GM21576 (cell line): Measurements from ENCODE around the gene NUP133.
"Not testable (repeated sequence)": the region's sequence is repeated elsewhere in the genome, so short reads cannot be mapped to it uniquely, and the experiment has no call there.

Experiments
- ATAC-seq: cut with Tn5 transposase; IDR thresholded peaks from one replicate; pipeline ENCODE4 v1.9.1; 2021; ENCODE audit warnings: mild to moderate bottlenecking, moderate library complexity; ENCODE audit not compliant: unreplicated experiment

The NUP133 gene

DNA sequence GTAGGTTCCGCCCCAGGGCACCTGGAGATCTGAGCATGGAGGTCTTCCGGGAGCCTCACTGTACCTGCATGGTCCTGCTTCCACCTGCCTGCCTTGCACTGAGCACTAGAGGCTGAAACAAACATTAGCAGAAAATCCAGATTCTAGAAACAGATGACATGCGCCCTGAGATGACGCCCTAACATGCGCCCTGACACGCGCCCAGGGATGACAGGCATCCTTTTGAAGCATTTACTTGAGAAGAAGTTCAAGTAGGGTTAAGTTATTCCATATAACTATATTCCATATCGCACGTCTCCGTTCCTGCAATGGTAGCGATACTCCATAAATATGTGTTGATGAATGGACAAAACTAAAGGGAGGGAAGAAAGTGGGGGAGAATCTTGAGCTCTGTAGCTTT lies 87.9 kb downstream of the NUP133 start:
- ATAC-seq: no peak

DNA sequence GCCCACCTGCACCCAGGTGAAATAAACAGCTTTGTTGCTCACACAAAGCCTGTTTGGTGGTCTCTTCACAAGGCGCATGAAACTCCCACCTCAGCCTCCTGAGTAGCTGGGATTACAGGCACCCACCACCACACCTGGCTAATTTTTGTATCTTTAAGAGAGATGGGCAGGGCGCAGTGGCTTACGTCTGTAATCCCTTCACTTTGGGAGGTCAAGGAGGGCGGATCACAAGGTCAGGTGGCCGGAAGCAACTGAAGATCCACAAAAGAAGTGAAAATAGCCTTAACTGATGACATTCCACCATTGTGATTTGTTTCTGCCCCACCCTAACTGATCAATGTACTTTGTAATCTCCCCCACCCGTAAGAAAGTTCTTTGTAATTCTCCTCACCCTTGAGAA lies 89.6 kb downstream of the NUP133 start:
- ATAC-seq: not testable (repeated sequence)

DNA sequence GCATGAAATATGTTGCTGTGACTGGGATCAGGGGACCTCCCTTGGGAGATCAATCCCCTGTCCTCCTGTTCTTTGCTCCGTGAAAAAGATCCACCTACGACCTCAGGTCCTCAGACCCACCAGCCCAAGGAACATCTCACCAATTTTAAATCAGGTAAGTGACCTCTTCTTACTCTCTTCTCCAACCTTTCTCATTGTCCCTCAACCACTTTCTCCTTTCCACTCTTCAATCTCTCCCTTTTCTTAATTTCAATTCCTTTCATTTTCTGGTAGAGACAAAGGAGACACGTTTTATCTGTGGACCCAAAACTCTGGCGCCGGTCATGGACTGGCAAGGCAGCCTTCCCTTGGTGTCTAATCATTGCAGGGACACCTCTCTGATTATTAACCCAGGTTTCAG lies 95.3 kb downstream of the NUP133 start:
- ATAC-seq: not testable (repeated sequence)

DNA sequence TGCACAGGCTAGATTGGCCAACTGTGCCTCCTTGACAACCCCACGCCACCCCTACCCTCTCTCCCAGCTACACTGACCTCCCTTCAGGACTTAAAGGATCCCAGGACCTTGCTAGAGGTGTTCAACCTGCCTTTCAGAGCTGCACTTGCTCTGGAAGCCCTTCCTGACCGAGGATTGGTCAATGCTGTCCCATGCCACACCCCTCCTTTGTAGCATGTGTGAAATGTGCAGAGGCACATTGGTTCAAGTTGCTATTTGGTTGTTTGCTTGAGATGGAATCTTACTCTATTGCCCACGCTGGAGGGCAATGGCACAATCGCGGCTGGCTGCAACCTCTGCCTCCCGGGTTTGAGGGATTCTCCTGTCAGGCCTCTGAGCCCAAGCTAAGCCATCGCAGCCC lies 96.1 kb downstream of the NUP133 start:
- ATAC-seq: no peak

DNA sequence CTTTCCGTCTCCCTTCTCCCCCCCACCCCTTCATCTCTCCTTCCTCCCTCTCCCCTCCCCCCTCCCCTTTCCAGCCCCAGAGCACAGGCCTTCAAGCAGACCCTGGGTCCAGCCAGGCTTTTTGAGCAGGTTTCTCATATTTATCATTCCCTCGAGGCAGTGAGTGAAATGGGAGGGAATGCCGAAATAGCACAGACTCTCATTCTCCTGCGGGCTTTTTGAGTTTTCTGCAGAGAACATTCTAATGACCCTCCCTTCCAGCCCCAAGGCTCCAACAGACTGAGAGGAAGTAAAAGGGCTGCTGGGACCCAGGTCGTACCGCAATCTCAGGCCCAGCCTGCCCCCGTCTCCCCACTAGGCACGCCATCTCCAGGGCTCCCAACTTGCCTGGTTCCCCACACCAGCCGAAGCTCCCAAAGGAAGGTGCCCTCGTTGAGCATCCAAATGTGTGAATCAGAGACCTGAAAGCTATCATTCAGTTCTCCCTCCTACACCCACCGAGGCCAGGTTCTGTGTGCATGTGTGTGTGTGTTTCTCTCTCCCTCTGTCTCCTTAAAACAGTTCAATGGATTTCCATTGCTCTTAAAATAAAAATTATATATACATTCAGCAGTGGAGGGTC lies 96.6 kb downstream of the NUP133 start:
- no peak for ATAC-seq

DNA sequence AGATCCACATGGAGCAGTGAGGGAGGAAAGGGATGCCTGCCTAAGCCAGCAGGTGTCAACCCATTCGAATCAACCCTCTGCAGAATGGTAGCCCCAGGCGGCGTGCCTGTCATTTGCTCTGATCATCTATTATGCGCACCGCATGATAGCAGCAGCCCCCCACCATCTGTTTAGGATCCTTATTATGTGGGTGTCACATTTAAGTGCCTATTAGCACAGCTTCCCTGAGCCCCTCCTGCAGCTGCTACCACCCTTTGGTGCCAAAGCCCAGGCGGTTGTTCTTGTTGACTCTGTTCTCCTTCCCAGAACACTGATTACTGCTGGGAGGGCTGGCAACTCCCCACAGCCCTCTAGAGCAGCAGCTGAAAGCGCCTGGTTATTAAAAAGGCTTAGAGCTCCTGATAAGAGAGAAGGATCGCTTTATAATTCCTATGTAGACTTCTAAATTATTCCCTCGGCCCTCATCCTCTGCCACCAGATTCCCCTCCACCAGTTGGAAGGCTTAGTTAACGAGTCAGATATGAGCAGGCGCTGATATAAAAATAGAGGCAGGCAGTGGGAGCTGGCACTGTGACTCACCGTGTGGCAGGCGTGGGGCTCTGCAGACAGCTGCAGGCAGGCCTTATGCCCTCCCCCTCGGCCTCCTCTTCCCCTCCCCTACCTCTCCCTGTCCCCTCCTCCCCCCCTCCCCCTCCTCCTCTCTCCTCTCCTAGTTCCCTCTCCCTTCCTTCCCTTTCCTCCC lies 97.3 kb downstream of the NUP133 start:
- no peak for ATAC-seq

DNA sequence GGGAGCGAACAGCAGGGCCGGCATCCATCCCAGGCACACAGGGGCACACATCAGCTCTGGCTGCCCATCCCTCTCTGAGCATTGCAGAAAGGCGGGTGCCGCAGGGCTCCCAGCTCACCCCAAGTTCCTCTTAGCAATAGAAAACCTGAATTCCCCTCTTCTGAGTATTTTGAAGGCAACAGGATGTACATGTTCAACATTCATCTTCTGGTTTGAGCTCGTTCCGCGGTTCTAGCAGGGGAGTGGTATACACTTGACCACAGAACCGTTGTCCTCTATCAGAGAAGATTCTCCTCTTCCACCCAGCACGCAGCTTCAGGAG lies 97.8 kb downstream of the NUP133 start:
- ATAC-seq: no peak

DNA sequence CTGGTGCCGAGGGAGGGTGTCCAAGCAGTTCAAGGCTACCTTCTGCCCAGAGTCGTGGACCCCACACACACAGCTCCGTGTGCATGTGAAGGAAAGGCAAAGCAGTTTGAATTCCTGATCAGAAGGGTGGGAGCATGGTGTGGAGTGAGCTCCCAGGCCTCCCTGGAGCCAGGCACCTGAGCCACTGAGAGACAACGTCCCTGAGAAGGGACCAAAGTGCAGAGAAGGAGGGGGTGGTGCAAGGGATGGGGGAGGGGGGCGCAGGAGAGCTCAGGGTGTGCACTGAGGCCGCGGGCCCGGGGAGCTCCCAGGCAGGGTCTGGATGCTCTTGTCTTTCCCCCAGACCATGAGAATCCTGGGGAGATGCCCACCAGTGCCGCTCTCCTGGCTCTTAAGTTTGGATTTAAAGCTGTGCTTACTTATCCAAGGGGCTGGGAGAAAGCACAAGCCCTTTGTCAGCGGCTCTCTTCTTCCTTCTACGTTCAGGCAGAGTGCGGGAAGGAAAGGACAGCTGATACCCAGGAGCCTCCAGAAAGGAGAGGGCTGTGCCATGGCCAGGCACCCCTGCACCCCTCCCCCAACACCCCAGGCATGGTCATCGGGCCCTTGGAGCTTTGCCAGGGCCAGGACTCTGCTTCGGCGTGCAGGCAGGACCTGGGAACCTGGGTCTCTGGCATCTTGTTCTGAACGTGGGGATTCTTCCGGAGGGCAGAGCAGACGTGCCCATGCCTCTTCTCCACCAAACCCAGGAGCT lies 98.3 kb downstream of the NUP133 start:
- ATAC-seq: no peak

DNA sequence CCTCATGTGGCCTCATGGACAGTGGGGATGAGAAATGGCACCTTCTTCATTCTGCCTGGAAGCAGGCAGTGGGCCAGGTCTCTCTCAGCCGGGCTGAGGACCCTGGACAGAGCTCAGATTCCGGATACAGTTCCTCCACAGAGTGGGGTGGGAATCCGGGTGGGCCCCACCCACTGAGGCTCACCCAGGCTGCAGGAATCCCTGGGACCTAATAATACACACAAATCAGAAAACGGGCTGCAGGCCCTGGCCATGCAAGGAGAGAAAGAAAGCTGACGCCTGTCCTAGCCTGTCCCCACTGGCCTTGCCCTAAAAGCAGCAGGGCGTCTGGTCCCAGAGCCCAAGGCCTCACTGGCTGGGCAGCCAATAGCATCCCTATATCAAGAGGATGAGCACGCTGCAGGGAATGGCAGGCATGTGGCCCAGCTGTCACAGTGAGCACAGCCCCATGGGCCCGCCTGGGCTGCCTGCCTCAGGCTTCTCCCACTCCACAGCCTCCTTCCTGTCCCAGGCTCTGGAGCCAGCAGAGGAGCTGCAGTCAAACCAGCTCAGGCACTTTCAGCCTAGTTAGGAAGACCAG lies 99.6 kb downstream of the NUP133 start:
- no peak for ATAC-seq

DNA sequence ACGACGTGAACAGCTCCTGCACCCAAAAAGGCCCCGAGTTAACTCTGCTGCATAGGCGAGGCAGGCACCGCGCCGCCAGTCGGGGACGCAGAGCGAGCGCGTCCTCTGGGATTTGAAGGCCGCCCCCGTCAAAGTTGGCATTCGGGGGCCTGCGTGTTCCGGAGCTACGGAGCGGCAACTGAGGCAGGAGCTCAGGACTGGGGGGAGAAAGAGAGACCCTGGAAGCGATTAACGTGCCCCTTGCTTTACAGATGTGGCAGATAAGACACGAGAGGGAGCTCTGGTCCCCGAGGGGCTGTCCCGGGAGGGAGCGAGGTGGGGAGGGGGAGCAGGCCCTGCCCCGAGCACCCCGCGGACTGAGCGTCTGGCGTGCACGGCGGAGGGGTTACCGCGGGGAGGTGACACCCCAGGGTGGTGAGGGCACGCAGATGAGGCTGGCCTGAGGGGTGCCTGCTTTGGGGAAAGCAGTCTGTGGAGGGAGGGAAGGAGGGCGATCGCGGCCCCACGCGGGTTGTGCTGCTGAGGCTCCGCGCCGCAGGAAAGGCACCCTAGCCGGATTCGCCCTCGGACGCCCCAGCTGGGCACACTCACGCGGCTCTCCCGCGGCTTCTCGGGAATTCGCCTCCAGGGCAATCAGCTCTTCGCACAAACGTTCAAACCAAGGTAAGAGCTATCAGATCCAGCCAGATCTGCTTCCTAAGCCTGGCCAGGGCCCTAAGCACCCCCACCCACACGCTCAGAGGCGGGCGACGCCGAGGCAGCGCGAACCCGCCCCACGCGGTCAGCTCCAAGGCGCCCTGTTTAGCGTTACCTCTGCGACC lies 100.7 kb downstream of the NUP133 start:
- no peak for ATAC-seq

DNA sequence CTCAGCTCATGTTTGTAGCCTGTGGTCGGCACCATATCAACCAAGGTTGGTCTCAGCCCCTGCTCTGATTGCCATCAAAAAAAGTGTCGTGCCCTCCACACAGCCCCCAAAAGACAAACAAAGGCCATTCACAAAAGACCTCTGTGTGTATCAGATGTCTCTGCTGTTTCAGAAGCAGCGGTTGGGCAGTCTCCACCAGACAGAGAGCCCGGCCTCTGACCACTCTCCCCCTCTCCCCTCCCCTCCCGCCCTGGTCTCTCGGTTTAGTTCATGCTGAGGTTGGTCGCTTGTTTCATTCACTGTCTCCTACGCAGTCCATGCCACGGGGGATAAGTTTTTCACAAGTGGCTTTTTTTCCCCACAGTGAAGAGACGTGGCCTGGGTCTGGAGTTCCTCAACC lies 101.3 kb downstream of the NUP133 start:
- ATAC-seq: no peak

DNA sequence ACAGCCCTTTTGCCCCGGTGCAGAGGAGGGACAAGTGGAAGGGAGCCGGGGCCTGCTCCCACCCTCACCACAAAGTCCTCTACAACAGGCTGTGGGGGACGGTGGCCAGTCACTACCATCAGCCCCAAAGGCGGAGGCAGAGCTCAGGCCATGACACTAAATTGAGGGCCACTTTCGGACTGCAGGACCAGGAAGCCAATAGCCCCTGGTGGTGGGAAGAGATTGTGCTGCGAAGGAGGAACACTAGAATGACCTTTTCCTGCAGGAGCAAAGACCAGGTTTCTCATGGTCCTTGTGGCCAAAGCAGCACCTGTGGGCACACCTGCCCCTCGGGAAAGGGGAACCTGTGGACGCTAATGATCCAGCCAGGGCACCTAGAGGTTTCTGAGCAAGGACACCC lies 104.6 kb downstream of the NUP133 start:
- no peak for ATAC-seq

DNA sequence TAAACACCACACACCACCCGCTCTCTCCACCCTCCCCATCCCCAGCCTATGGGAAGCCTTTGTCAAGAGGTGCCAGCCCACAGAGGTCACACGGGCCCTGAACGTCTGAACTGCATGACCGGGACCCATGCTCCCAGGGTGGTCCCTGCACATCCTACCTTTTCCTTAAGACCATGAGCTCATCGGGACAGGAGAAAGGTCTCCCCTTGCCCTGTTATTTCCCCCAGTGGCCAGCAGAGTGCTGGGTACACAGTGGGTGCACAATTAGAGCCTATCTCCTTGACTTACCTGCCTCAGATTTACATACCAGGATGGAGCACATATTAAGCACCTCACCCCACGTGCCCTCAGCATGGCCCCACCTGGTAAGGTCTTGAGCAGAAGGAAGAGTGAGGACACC lies 105.1 kb downstream of the NUP133 start:
- ATAC-seq: no peak

DNA sequence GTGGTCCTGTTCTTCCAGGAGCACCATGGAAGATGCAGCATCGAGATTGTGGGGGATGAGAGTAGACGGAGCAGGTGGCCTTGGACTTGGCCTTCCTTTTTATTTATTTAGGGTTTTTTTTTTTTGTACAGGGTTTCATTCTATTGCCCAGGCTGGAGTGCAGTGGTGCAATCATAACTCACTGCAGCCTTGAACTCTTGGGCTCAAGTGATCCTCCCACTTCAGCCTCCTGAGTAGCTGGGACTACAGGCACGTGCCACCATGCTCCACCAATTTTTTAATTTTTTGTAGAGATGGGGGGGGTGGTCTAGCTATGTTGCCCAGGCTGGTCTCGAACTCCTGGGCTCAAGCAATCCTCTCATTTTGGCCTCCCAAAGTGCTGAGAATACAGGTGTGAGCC lies 105.8 kb downstream of the NUP133 start:
- not testable (repeated sequence) for ATAC-seq

DNA sequence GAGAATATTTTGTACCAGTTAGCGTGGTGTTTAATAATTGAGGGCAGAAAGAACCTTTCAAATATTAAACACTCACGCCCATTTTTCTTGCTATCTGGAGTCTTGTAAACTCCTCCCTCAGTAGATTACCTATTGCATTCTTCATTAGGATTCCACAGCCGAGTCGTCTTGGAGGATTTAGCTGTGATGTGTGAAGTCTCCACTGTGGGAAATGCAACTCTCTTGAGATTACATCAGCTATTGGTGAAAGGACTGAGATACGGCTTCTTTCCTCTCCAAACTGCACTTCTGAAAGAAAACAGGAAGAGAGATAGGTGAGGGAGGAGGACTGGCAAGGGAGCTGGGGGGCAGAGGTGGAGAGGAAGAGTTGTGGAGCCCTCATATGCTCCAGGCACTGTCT lies 110.4 kb downstream of the NUP133 start:
- ATAC-seq: no peak

DNA sequence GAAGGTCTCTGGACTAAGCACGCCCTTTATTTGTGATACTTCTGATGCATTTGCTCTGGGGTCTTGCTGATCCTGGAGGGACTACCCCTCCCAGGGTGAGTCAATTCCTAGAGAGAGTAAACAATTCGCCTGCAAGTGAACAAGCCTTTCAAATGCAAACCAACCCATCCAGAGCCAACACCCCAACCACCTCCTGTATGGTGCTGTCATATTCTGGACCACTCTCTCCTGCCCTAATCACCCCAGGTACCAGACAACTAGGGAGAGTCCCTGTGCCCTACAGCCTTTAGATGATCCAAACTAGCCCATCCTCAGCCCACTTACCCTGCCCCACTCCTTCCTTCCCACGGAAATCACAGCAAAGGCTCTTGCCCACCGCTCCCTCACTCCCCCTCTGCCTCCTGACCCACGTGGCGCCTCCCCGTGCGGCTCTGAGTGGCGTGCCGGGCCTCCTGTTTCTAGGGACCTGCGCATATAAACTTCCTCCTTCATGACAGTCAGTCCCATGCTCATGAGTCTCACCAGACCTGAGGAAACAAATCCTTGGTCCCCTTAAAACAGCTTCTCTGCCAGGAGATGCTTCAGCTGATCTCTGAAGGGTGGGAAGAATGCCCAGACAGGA lies 111.4 kb downstream of the NUP133 start:
- ATAC-seq: no peak

DNA sequence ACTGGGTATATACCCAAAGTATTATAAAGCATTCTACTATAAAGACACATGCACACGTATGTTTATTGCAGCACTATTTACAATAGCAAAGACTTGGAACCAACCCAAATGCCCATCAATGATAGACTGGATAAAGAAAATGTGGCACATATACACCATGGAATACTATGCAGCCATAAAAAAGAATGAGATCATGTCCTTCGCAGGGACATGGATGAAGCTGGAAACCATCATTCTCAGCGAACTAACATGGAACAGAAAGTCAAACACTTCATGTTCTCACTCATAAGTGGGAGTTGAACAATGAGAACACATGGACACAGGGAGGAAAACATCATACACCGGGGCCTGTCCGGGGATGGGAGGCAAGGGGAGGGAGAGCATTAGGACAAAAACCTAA lies 113.6 kb downstream of the NUP133 start:
- not testable (repeated sequence) for ATAC-seq

DNA sequence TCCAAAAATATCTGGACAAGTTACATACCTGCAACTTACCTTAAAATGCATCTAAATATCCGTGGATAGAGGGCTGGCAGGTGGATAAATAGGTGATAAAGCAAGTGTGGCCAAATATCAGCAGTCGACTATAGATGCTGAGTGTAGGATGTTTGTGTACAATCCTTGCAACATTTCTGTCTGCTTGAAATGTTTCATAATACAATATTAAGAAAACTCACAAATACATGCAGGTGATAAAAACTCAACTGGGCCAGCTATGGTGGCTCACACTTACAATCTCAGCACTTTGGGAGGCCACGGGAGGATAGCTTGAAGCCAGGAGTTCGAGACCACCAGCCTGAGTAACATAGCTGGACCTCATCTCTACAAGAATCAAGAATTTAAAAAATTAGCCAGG lies 115.2 kb downstream of the NUP133 start:
- ATAC-seq: no peak
